Measurements from ENCODE around the gene SORBS2.

SORBS2 gene

GRCh38 chr4:185835814-185836213 is 23.8 kb upstream of the SORBS2 start:
- DNase-seq (ENCODE audit: low read depth) = no peak
- no peak for TF ChIP-seq CTCF (conservative IDR thresholded peaks at IDR 0.05; ENCODE audit: control insufficient read depth, insufficient read depth, low read depth, low read length)
- no peak overlapping the region for H3K4me3 ChIP-seq (ENCODE audit: control insufficient read depth, low read depth, low read length)

GRCh38 chr4:185835336-185835735 is 23.3 kb upstream of the SORBS2 start:
- TF ChIP-seq CTCF (conservative IDR thresholded peaks at IDR 0.05; ENCODE audit: control insufficient read depth, insufficient read depth, low read depth, low read length) = no peak
- H3K4me3 ChIP-seq (ENCODE audit: control insufficient read depth, low read depth, low read length) = no peak overlapping the region
- DNase-seq (ENCODE audit: low read depth) = no peak

- no peak for DNase-seq (ENCODE audit: low read depth)
- TF ChIP-seq CTCF (conservative IDR thresholded peaks at IDR 0.05; ENCODE audit: control insufficient read depth, insufficient read depth, low read depth, low read length) = no peak
- H3K4me3 ChIP-seq (ENCODE audit: control insufficient read depth, low read depth, low read length) = no peak overlapping the region
These were observed 22.8 kb upstream of the SORBS2 start for GRCh38 chr4:185834778-185835177.

- TF ChIP-seq CTCF (conservative IDR thresholded peaks at IDR 0.05; ENCODE audit: control insufficient read depth, insufficient read depth, low read depth, low read length) = no peak
- no peak overlapping the region for H3K4me3 ChIP-seq (ENCODE audit: control insufficient read depth, low read depth, low read length)
- no peak for DNase-seq (ENCODE audit: low read depth)
These were observed 22.1 kb upstream of the SORBS2 start for GRCh38 chr4:185834088-185834487.

GRCh38 chr4:185833055-185833598 is 21.1 kb upstream of the SORBS2 start:
- no peak for TF ChIP-seq CTCF (conservative IDR thresholded peaks at IDR 0.05; ENCODE audit: control insufficient read depth, insufficient read depth, low read depth, low read length)
- H3K4me3 ChIP-seq (ENCODE audit: control insufficient read depth, low read depth, low read length) = no peak overlapping the region
- no peak for DNase-seq (ENCODE audit: low read depth)

- DNase-seq (ENCODE audit: low read depth) = no peak
- no peak for TF ChIP-seq CTCF (conservative IDR thresholded peaks at IDR 0.05; ENCODE audit: control insufficient read depth, insufficient read depth, low read depth, low read length)
- no peak overlapping the region for H3K4me3 ChIP-seq (ENCODE audit: control insufficient read depth, low read depth, low read length)
These were observed 19.3 kb upstream of the SORBS2 start for GRCh38 chr4:185831125-185831815.

Data from fibroblast of mammary gland (primary cell).